ENCODE data around the gene SNX17. TPM values are rescaled to one million over a fixed set of nuclear protein-coding genes. Genes with fewer than 3 reads are reported as not detected.
"Not testable (repeated sequence)": the region's sequence is repeated elsewhere in the genome, so short reads cannot be mapped to it uniquely, and the experiment has no call there.

Gene SNX17
- total RNA-seq, 1 donor from 2014 or later, result 58.9 TPM

DNA sequence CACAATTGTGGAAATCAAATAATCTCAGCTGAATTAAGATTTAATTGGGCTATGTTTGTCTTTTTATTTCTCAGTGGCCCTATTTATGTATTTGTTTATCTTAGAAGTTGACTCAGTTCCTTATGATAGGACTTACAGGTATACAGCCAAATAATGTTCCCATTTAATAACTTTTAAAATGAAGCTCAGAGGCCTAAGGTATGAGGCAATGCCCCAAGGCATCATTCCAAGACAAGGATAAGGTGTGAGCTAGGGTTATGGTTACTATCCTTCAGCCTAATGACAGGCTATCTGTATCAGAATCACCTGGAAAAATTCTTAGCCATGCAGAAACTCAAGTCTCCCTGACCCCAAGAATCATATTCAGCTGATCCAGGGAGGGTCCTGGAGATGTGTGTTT, 50.6 kb downstream of the SNX17 start:
- no peak for DNase-seq
- Histone ChIP-seq H3K9me3 (replicated peaks) (no peaks in the 10 kb centered on the region), H3K4me1 (no peaks in the 10 kb centered on the region), H3K27me3 (ENCODE audit: low read depth) (no peaks in the 10 kb centered on the region), H3K36me3 (no peaks in the 10 kb centered on the region), H3K4me3 (no peak overlapping the region), H3K27ac (replicated peaks) (no peak overlapping the region)
- intact Hi-C loops (cut with micrococcal nuclease), result no loop called here
- no peak for TF ChIP-seq CTCF (IDR thresholded peaks at IDR 0.05; ENCODE audit: borderline replicate concordance)

DNA sequence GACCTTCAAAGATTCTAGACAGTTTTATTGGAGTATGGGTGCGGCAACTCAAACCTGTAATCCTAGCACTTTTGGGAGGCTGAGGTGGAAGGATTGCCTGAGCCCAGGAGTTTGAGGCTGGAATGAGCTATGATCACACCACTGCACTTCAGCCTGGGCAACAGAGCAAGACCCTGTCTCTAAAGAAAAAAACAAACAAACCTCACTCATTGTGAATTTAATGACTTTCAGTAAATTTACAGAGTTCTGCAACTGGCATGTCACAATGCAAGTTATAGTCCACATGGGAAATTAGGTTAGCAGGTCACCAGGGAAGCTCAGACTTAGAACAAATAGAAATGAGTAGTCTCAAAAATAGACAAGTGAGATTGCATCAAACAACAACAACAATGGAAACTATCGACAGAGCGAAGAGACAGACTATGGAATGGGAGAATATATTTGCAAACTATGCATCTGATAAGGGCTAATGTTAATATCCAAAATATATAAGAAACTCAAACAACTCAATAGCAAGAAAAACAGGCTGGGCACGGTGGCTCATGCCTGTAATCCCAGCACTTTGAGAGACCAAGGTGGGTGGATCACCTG, 51.3 kb downstream of the SNX17 start:
- no peaks in the 10 kb centered on the region for H3K27me3 ChIP-seq (ENCODE audit: low read depth)
- no peak overlapping the region for H3K27ac ChIP-seq (replicated peaks)
- intact Hi-C loops (cut with micrococcal nuclease), result no loop called here
- no peaks in the 10 kb centered on the region for H3K36me3 ChIP-seq
- no peak overlapping the region for H3K4me3 ChIP-seq
- no peaks in the 10 kb centered on the region for H3K4me1 ChIP-seq
- H3K9me3 ChIP-seq (replicated peaks), result no peaks in the 10 kb centered on the region
- no peak for TF ChIP-seq CTCF (IDR thresholded peaks at IDR 0.05; ENCODE audit: borderline replicate concordance)
- no peak for DNase-seq

DNA sequence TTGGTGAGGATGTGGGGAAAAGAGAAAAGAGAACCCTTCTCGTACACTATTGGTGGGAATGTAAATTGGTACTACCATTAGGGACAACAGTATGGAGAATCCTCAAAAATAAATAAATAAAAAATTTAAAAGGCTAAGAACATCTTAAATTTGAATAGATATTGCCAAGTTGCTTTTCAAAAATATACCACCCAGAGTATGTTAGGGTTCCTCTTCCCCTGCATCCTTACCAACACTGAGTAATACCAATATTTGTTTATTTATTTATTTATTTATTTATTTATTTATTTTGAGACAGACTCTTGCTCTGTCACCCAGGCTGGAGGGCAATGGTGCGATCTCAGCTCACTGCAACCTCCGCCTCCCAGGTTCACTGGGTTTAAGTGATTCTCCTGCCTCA, 52.5 kb downstream of the SNX17 start:
- no peaks in the 10 kb centered on the region for H3K36me3 ChIP-seq
- DNase-seq, result no peak
- no peaks in the 10 kb centered on the region for H3K9me3 ChIP-seq (replicated peaks)
- intact Hi-C loops (cut with micrococcal nuclease), result no loop called here
- H3K27me3 ChIP-seq (ENCODE audit: low read depth), result no peaks in the 10 kb centered on the region
- H3K27ac ChIP-seq (replicated peaks), result no peak overlapping the region
- H3K4me1 ChIP-seq, result peaks cover 6% of the 10 kb centered on the region
- H3K4me3 ChIP-seq, result no peak overlapping the region
- no peak for TF ChIP-seq CTCF (IDR thresholded peaks at IDR 0.05; ENCODE audit: borderline replicate concordance)

DNA sequence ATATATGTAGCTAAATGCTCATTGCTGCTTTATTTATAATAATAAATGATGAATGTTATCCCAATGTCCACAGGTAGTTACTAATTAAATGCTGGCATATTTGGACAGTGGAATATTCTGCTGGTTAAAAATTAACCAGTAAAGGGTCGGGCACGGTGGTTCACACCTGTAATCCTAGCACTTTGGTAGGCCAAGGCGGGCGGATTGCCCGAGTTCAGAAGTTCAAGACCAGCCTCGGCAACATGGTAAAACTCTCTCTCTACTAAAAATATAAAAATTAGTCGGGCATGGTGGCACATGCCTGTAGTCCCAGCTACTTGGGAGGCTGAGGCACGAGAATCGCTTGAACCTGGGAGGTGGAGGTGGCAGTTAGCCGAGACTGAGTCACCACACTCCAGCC, 54.6 kb downstream of the SNX17 start:
- intact Hi-C loops (cut with micrococcal nuclease); H3K36me3 ChIP-seq; H3K27me3 ChIP-seq (ENCODE audit: low read depth); H3K4me3 ChIP-seq; H3K9me3 ChIP-seq (replicated peaks); DNase-seq; H3K27ac ChIP-seq (replicated peaks): not testable (repeated sequence)
- H3K4me1 ChIP-seq, result peaks cover 23% of the 10 kb centered on the region

Other genes starting within 250 kb of the SNX17 start
- 3.5 TPM for gene ABHD1, start 246.8 kb upstream of the SNX17 start, total RNA-seq
- gene PREB, start 236.0 kb upstream of the SNX17 start, total RNA-seq, result 54.6 TPM
- not detected for gene PRR30, start 231.2 kb upstream of the SNX17 start, total RNA-seq
- 0.08 TPM for gene TCF23, start 221.6 kb upstream of the SNX17 start, total RNA-seq
- gene ATRAID, start 158.6 kb upstream of the SNX17 start, total RNA-seq, result 121 TPM
- 12.0 TPM for gene SLC5A6, start 158.3 kb upstream of the SNX17 start, total RNA-seq
- 7.7 TPM for gene CAD, start 153.2 kb upstream of the SNX17 start, total RNA-seq
- 5.9 TPM for gene SLC30A3, start 107.6 kb upstream of the SNX17 start, total RNA-seq
- gene DNAJC5G, start 95.2 kb upstream of the SNX17 start, total RNA-seq, result 1.2 TPM
- gene TRIM54, start 88.2 kb upstream of the SNX17 start, total RNA-seq, result 285 TPM
- gene UCN, start 62.2 kb upstream of the SNX17 start, total RNA-seq, result 1.5 TPM
- gene MPV17, start 47.5 kb upstream of the SNX17 start, total RNA-seq, result 59.2 TPM
- gene GTF3C2, start 13.9 kb upstream of the SNX17 start, total RNA-seq, result 16.2 TPM
- 34.1 TPM for gene EIF2B4, start 278 bp upstream of the SNX17 start, total RNA-seq
- gene ZNF513, start 10.1 kb downstream of the SNX17 start, total RNA-seq, result 6.7 TPM
- 34.4 TPM for gene PPM1G, start 39.0 kb downstream of the SNX17 start, total RNA-seq
- 52.5 TPM for gene NRBP1, start 58.0 kb downstream of the SNX17 start, total RNA-seq
- gene KRTCAP3, start 71.8 kb downstream of the SNX17 start, total RNA-seq, result 0.63 TPM
- 21.8 TPM for gene IFT172, start 119.1 kb downstream of the SNX17 start, total RNA-seq
- gene FNDC4, start 124.6 kb downstream of the SNX17 start, total RNA-seq, result 1.7 TPM
- not detected for gene GCKR, start 126.2 kb downstream of the SNX17 start, total RNA-seq
- 16.1 TPM for gene ZNF512, start 212.4 kb downstream of the SNX17 start, total RNA-seq